ENCODE results near the gene HNRNPC.
"Not testable (repeated sequence)": the region's sequence is repeated elsewhere in the genome, so short reads cannot be mapped to it uniquely, and the experiment has no call there.

The HNRNPC gene

DNA sequence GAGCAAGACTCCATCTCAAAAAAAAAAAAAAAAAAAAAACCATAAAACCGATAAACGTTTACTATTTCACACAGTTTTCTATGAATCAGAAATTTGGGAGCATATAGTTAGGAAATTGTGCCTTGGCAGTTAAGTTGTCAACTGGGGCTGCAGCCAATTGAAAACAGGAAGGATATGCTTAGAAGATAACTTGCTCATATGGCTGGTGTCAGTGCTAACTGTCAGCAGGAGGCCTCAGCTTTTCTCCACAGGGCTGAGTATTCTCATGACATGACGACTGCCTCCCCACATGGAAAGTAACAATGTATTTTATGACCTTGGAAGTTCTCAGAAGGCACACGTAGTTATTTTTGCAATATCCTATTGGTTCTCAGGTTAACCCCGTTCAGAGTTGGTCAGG, 83.8 kb downstream of the HNRNPC start:
- no peak for DNase-seq

DNA sequence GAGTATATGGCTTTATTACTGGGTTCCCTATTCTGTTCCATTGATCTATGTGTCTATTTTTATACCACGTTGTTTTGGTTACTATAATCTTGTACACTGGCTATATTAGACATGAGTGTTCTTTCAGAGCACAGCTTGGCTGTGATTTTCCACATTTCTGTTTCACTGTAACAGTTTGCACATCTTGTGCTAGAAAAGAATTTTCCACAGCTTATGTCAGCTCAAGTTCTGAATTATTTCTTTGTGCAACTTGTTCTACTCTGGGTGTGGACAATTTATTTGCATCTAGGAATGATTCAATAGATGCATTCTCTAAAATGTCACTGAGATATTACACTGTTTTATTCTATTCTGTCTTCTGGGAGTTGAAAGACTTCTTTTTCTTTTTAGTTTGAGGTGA, 85.0 kb downstream of the HNRNPC start:
- no peak for DNase-seq

DNA sequence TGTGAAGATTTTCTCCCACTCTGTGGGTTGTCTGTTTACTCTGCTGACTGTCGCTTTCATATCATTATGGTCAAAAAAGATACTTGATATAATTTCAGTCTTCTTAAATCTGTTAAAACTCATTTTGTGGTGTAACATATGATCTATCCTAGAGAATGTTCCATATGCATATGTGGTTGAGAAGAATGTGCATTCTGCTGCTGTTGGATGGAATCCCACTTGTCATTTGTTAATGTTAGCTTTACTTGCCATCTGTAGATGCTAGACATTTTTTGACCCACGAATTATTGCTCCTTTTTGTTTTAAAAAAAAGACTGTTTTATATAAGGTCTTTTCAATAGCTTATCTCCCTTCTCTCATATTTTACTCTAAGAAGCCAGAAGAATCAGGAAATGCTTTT, 87.1 kb downstream of the HNRNPC start:
- DNase-seq = no peak

- no peak for DNase-seq
Measured at GRCh38 chr14:21171128-21171527, 98.1 kb downstream of the HNRNPC start.

GRCh38 chr14:21169573-21169972, 99.7 kb downstream of the HNRNPC start:
- no peak for DNase-seq

DNA sequence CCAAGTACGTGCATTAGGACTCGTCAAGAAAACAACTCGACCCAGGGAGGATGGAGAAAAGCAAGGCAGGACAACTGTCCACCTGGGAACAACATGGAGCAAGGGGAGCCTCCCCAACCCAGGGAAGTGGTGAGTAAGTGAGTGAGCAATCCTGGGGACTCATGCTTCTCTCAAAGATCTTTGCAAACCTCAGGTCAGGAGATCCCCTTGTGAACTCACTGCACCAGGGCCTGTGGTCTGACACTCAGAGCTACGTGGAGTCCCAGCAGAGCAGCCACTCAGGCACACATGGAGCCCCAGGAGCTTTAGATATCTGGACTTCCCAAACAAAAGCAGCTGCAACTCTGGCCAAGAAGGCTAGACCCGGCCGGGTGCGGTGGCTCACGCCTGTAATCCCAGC, 101.2 kb downstream of the HNRNPC start:
- no peak for DNase-seq

DNA sequence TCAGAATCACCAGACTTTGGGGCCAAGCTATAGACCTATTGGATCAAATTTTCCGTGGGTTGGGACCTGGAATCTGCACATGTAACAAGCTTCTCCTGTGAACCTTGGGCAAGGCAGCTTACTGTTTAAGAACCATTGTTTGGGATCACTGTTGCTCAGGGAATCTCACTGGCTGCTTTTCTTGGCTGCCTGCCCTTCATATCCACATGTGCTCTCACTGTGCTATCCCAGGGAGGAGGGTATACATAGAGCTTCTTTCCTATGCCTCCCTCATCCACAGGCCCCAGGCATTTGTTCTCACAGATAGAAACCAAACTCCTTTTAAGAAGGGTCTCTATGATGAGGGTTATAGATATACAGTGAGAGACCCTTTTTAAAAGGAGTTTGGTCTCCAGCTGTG, 103.6 kb downstream of the HNRNPC start:
- DNase-seq = not testable (repeated sequence)

DNA sequence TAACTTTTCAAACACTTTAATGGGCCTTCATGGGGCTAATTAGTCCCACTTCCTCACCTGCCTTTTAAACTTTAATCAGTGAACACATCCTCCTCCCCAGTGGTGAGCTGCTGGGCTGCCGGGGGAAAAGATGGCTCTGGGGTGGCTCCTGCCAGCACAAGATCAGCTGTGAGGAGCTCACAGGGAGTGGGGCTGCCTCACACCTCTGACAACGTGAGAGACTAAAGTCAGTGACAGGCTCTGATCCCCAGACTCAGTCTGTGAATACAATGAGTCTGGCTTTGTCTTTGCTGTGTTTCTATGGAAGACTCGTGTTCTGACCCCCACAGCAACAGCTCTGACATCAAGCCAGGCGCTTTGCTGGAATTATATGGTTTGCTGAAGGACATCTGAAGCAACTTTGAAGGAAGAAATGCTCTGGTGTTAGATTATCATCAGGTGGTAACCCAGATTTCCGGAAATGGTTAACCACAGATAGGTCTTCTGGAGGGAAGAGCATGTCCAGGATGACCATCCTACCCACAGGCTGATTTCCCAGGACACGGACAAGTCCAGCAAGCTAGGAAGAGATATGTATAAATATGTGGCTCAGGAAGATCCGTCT, 104.1 kb downstream of the HNRNPC start:
- DNase-seq = not testable (repeated sequence)

DNA sequence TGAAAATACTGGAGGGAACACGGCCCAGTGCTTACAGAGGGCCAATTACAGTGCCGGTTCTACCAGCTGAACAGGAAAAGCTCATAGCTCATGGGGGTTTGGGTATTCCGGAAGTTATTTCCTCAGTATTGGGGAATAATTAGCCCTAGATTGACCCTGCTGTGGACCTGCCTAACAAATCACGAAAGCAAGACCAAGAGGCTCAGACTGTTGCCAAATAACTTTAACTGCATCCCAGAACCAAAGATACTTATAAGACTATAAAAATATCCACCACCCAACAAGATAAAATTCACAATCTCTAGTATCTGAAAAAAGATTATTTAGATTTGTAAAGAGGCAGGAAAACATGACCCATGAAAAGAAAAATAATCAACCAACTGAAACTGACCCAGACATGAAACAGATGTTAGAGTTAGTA, 105.4 kb downstream of the HNRNPC start:
- no peak for DNase-seq

GRCh38 chr14:21162081-21162480, 107.2 kb downstream of the HNRNPC start:
- no peak for DNase-seq

GRCh38 chr14:21160061-21160610, 109.1 kb downstream of the HNRNPC start:
- DNase-seq = no peak
